B cell (primary cell): Measurements from ENCODE around the gene CASR. TPM values are rescaled to one million over a fixed set of nuclear protein-coding genes. Genes with fewer than 3 reads are reported as not detected.

Experiments
- ATAC-seq: fragments of 200-7000 bp; cut with Tn5 transposase; one replicate; pipeline ENCODE4 v1.10.0; 2021; ENCODE audit warnings: low read depth, mild to moderate bottlenecking, moderate number of reproducible peaks, moderate library complexity
- CTCF ChIA-PET: fragments of 350-600 bp; sonication (Branson Sonifier 250); formaldehyde crosslinking; loops from one replicate; lab custom pipeline; 2021; ENCODE audit warnings: antibody characterized with exemption, inconsistent platforms; lab: Charles Lee
- POLR2A ChIA-PET: fragments of 350-600 bp; sonication (Branson Sonifier 250); formaldehyde crosslinking; loops from one replicate; lab custom pipeline; 2021; ENCODE audit warnings: antibody characterized with exemption; lab: Charles Lee
- DNase-seq: peaks from one replicate; pipeline ENCODE4 v3.0.0; 2013
- H2AFZ ChIP-seq: 2 replicates; pipeline ENCODE4 v1.6.1; 2012; ENCODE audit warnings: mild to moderate bottlenecking, low read depth, low read length; ENCODE audit not compliant: insufficient read depth, poor library complexity, severe bottlenecking
- H3K27ac ChIP-seq, 2 donors: 1 replicate in 1 of 2; 2 replicates in 1 of 2; pipeline ENCODE4 v1.5.1; 2012 to 2013; ENCODE audit warnings: low read length in 2 of 2, mild to moderate bottlenecking in 2 of 2, moderate library complexity in 1 of 2
- H3K27me3 ChIP-seq, 4 experiments: fragments of 200-600 bp in 1 of 4; sonication (generic) in 1 of 4; replicated peaks in 1 of 4; 1 replicate in 2 of 4; 2 replicates in 2 of 4; pipeline versions ENCODE4 v1.6.1 to v1.7.0; 2013 to 2016; ENCODE audit warnings: low read length in 3 of 4, mild to moderate bottlenecking in 2 of 4, mixed read lengths in 1 of 4, moderate library complexity in 1 of 4; ENCODE audit not compliant: insufficient read depth in 4 of 4, control insufficient read depth in 3 of 4; ENCODE audit errors: control extremely low read depth in 1 of 4
- H3K36me3 ChIP-seq, 2 experiments: replicated peaks in 1 of 2; 1 replicate in 1 of 2; 2 replicates in 1 of 2; pipeline versions ENCODE4 v1.6.1 to v1.7.1; 2013; ENCODE audit warnings: low read length in 1 of 2; ENCODE audit not compliant: insufficient read depth in 2 of 2, control insufficient read depth in 1 of 2; ENCODE audit errors: control extremely low read depth in 1 of 2, extremely low read depth in 1 of 2
- H3K4me1 ChIP-seq, 2 donors: fragments of 200-600 bp in 1 of 2; sonication (generic) in 1 of 2; 1 replicate in 1 of 2; 2 replicates in 1 of 2; pipeline versions ENCODE4 v1.5.1 to v1.6.1; 2013 to 2017; ENCODE audit warnings: low read length in 2 of 2; ENCODE audit not compliant: control insufficient read depth in 2 of 2, insufficient read depth in 2 of 2
- H3K4me2 ChIP-seq: replicated peaks from 2 replicates; pipeline ENCODE3; 2012; ENCODE audit warnings: mild to moderate bottlenecking, low read depth, low read length; ENCODE audit not compliant: poor library complexity, severe bottlenecking
- H3K4me3 ChIP-seq, 5 experiments: fragments of 200-600 bp in 1 of 5; sonication (generic) in 1 of 5; 1 replicate in 3 of 5; 2 replicates in 2 of 5; pipeline versions ENCODE4 v1.5.1 to v1.7.0; 2011 to 2016; ENCODE audit warnings: low read length in 4 of 5, mild to moderate bottlenecking in 4 of 5, low read depth in 2 of 5, control low read depth in 1 of 5, moderate library complexity in 1 of 5; ENCODE audit not compliant: insufficient read depth in 1 of 5; ENCODE audit errors: control extremely low read depth in 1 of 5, extremely low read depth in 1 of 5
- H3K79me2 ChIP-seq: fragments of 200-600 bp; sonication (generic); one replicate; pipeline ENCODE4 v1.6.0; 2016; ENCODE audit warnings: low read length; ENCODE audit not compliant: control insufficient read depth, insufficient read depth
- H3K9ac ChIP-seq: fragments of 200-600 bp; sonication (generic); 2 replicates; pipeline ENCODE4 v1.6.1; 2017; ENCODE audit warnings: mild to moderate bottlenecking, low read length, moderate library complexity
- H3K9me3 ChIP-seq, 3 donors: one replicate each; pipeline versions ENCODE4 v1.6.1 to v1.7.1; 2013; ENCODE audit warnings: low read length in 2 of 3; ENCODE audit not compliant: control insufficient read depth in 2 of 3, insufficient read depth in 1 of 3; ENCODE audit errors: control extremely low read depth in 1 of 3
- H4K20me1 ChIP-seq: 2 replicates; pipeline ENCODE4 v1.6.0; 2012; ENCODE audit warnings: mild to moderate bottlenecking, low read length; ENCODE audit not compliant: insufficient read depth, control insufficient read depth, poor library complexity, severe bottlenecking
- H3K27ac Mint-ChIP-seq: one replicate; pipeline ENCODE4 v1.8.0; 2021; ENCODE audit warnings: mixed read lengths
- H3K27me3 Mint-ChIP-seq: one replicate; pipeline ENCODE4 v1.8.0; 2021; ENCODE audit warnings: mixed read lengths
- H3K4me1 Mint-ChIP-seq: one replicate; pipeline ENCODE4 v1.8.0; 2021; ENCODE audit warnings: mixed read lengths
- H3K4me3 Mint-ChIP-seq: one replicate; pipeline ENCODE4 v1.8.0; 2021; ENCODE audit warnings: mixed read lengths
- H3K9me3 Mint-ChIP-seq: one replicate; pipeline ENCODE4 v1.8.0; 2022; ENCODE audit warnings: mixed read lengths; ENCODE audit not compliant: insufficient read depth
- CTCF ChIP-seq: fragments of 200-600 bp; IDR thresholded peaks from one replicate; pipeline ENCODE4 v1.8.0; 2022; ENCODE audit warnings: antibody characterized with exemption, mild to moderate bottlenecking
- EZH2 ChIP-seq: IDR thresholded peaks from 2 replicates; pipeline ENCODE4 v1.6.1; 2012; ENCODE audit warnings: borderline replicate concordance, low read depth, mild to moderate bottlenecking, moderate library complexity, low read length; ENCODE audit not compliant: insufficient read depth, poor library complexity, severe bottlenecking
- WGBS: methylation state at CpG from one replicate; pipeline ENCODE4 v1.1.5; 2013; ENCODE audit warnings: missing lambda C conversion rate; ENCODE audit not compliant: insufficient coverage; 5-methylcytosine and 5-hydroxymethylcytosine counted together
- intact Hi-C: fragments of 100-400 bp; cut with micrococcal nuclease; formaldehyde crosslinking; loops from one replicate; pipeline ENCODE4 v1.10.0; 2022
- polyA plus RNA-seq: library from polyadenylated mRNA; depleted of rRNA; stranded (reverse); fragments of >200 nt; gene quantifications from 2 replicates; pipeline ENCODE4 v1.2.3, GENCODE V29; 2012
- total RNA-seq, 2 donors: library from RNA; stranded (reverse); fragments of 120-200 nt in 1 of 2; gene quantifications; 1 replicate in 1 of 2; 2 replicates in 1 of 2; pipeline versions ENCODE4 v1.2.3 to v1.2.4, GENCODE V29; 2013 to 2022

Gene CASR
- total and polyA plus RNA-seq, 2 donors (not counting 1 experiment from before 2014, with no cell fraction given): not detected

- ChIA-PET CTCF (no interaction called here), POLR2A (no interaction called here)
- intact Hi-C loops: no loop called here
- Histone ChIP-seq H4K20me1 (no peaks in the 10 kb centered on the region), H3K4me2 (no peak overlapping the region), H3K4me1 (no peaks in the 10 kb centered on the region), H3K9me3 (no peaks in the 10 kb centered on the region), H3K27ac (no peak overlapping the region), H3K9ac (no peak overlapping the region), H3K4me3 (no peak overlapping the region), H2AFZ (no peak overlapping the region), H3K36me3 (no peaks in the 10 kb centered on the region), H3K79me2 (no peaks in the 10 kb centered on the region), H3K27me3 (no peaks in the 10 kb centered on the region)
- H3K9me3 Mint-ChIP-seq: no peaks in the 10 kb centered on the region
- DNase-seq: no peak
- no peak for TF ChIP-seq EZH2
- TF ChIP-seq CTCF: no peak
- H3K4me1 Mint-ChIP-seq: no peaks in the 10 kb centered on the region
- H3K27me3 Mint-ChIP-seq: peaks cover 7% of the 10 kb centered on the region
- ATAC-seq: no peak
- H3K4me3 Mint-ChIP-seq: no peak overlapping the region
- H3K27ac Mint-ChIP-seq: no peak overlapping the region
- 92% methylated on average over 22 of the region's 22 CpGs for WGBS
These were observed 100.5 kb downstream of the CASR start for GRCh38 chr3:122283796-122284445.

GRCh38 chr3:122284486-122284885, 101.0 kb downstream of the CASR start:
- Mint-ChIP-seq H3K9me3 (no peaks in the 10 kb centered on the region), H3K4me3 (no peak overlapping the region), H3K4me1 (no peaks in the 10 kb centered on the region), H3K27me3 (peaks cover 7% of the 10 kb centered on the region), H3K27ac (no peak overlapping the region)
- Histone ChIP-seq H3K4me3 (no peak overlapping the region), H3K36me3 (no peaks in the 10 kb centered on the region), H3K27me3 (no peaks in the 10 kb centered on the region), H3K4me2 (no peak overlapping the region), H3K27ac (no peak overlapping the region), H3K4me1 (no peaks in the 10 kb centered on the region), H4K20me1 (no peaks in the 10 kb centered on the region), H3K9me3 (no peaks in the 10 kb centered on the region), H3K79me2 (no peaks in the 10 kb centered on the region), H3K9ac (no peak overlapping the region), H2AFZ (no peak overlapping the region)
- intact Hi-C loops: no loop called here
- DNase-seq (no peak), ATAC-seq (no peak)
- ChIA-PET CTCF (no interaction called here), POLR2A (no interaction called here)
- WGBS: 95% methylated on average over 20 of the region's 20 CpGs
- TF ChIP-seq EZH2: no peak
- no peak for TF ChIP-seq CTCF
